ENCODE results near the gene NMNAT2.

NMNAT2 gene

DNA sequence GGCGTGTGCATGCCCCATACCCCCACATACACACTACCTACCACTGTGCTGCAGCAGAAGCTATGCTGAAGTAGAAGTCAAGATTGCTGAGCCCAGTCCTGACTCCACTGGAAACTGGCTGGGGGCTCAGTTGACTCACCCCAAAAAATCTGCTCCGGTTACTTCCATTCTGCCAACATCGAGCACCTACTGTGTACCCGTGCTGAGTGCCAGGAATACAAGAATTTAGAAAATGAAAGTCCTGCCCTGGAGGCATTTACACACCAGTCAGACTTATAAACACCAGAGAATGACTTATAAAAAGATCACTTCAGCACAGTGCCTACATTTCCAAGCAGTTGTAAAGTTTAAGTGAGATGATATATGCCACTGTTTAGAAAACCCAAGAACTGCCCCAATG, 99.1 kb downstream of the NMNAT2 start:
- H3K4me3 ChIP-seq (ENCODE audit: low read depth, low read length): no peak overlapping the region
- TF ChIP-seq, protein P1, sequence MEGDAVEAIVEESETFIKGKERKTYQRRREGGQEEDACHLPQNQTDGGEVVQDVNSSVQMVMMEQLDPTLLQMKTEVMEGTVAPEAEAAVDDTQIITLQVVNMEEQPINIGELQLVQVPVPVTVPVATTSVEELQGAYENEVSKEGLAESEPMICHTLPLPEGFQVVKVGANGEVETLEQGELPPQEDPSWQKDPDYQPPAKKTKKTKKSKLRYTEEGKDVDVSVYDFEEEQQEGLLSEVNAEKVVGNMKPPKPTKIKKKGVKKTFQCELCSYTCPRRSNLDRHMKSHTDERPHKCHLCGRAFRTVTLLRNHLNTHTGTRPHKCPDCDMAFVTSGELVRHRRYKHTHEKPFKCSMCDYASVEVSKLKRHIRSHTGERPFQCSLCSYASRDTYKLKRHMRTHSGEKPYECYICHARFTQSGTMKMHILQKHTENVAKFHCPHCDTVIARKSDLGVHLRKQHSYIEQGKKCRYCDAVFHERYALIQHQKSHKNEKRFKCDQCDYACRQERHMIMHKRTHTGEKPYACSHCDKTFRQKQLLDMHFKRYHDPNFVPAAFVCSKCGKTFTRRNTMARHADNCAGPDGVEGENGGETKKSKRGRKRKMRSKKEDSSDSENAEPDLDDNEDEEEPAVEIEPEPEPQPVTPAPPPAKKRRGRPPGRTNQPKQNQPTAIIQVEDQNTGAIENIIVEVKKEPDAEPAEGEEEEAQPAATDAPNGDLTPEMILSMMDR (IDR thresholded peaks at IDR 0.05; ENCODE audit: low read depth, low read length): no peak
- no peak for TF ChIP-seq POLR2A (IDR thresholded peaks at IDR 0.05; ENCODE audit: extremely low read depth, insufficient read length)
- TF ChIP-seq, protein P2, sequence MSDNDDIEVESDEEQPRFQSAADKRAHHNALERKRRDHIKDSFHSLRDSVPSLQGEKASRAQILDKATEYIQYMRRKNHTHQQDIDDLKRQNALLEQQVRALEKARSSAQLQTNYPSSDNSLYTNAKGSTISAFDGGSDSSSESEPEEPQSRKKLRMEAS (IDR thresholded peaks at IDR 0.05; ENCODE audit: low read depth, low read length): no peak
- no peak for TF ChIP-seq MYC (IDR thresholded peaks at IDR 0.05; ENCODE audit: low read depth, low read length)
- DNase-seq (ENCODE audit: low read depth): no peak

DNA sequence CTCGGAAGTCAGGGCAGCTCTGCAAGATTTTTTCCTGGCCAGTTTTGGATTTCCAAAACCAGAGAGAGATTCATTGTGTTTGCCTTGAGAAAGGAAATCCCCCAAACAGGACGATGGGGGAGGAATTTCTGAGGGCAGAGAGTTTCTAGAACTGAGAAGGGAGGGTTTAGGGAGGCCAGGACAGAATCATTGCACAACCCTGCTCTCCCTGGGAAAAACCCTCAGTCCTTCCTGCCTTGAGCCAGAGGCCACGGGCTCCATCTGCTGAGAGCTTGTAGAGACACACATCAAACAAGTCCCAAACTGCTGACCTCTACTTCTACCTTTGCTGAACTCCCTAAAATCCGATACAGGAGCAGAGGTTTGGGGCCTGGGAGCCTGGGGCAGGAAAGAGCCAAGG, 99.7 kb downstream of the NMNAT2 start:
- no peak overlapping the region for H3K4me3 ChIP-seq (ENCODE audit: low read depth, low read length)
- TF ChIP-seq, protein P1 (IDR thresholded peaks at IDR 0.05; ENCODE audit: low read depth, low read length): peak; percentile 43
- no peak for TF ChIP-seq MYC (IDR thresholded peaks at IDR 0.05; ENCODE audit: low read depth, low read length)
- no peak for TF ChIP-seq POLR2A (IDR thresholded peaks at IDR 0.05; ENCODE audit: extremely low read depth, insufficient read length)
- peak; percentile 74 for DNase-seq (ENCODE audit: low read depth)

DNA sequence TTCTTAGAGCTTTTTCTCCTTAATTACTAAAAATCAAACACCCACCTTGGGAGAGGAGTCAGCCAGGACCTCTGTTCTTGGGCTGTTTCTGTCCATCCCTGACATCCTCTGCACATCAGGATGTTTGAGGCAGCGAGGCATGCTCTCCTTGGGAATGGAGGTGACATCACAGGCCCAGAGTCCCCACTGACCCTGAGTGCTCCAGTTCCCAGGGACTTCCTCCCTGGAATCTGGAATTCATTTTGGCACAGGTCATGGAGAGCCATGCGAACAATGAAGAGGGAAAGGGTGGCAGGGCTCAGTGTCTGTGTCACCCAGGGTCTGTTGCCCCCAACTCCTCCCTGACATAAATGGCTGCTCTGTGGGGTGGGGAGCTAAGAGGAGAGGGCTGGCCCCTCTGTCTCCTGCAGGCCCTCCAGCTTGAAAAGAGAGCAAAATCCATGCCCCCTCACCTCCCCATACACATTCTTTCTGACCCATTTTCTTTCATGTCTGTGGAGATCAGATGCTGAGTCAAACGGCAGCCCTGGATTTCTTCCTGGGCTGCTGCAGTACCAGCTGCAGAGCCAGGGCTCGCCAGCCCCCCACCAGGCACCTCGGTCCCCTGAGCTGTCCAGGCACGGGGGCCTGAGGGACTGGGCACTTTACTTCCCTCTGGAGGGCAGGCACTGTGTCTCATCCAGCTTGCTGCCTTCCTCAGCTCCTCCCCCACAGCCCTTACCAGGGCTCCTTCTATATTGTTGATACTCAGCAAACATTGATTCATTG, 102.0 kb downstream of the NMNAT2 start:
- TF ChIP-seq, protein P2 (IDR thresholded peaks at IDR 0.05; ENCODE audit: low read depth, low read length): no peak
- TF ChIP-seq, protein P1 (IDR thresholded peaks at IDR 0.05; ENCODE audit: low read depth, low read length): no peak
- TF ChIP-seq POLR2A (IDR thresholded peaks at IDR 0.05; ENCODE audit: extremely low read depth, insufficient read length): no peak
- no peak for TF ChIP-seq MYC (IDR thresholded peaks at IDR 0.05; ENCODE audit: low read depth, low read length)
- no peak for DNase-seq (ENCODE audit: low read depth)
- no peak overlapping the region for H3K4me3 ChIP-seq (ENCODE audit: low read depth, low read length)

DNA sequence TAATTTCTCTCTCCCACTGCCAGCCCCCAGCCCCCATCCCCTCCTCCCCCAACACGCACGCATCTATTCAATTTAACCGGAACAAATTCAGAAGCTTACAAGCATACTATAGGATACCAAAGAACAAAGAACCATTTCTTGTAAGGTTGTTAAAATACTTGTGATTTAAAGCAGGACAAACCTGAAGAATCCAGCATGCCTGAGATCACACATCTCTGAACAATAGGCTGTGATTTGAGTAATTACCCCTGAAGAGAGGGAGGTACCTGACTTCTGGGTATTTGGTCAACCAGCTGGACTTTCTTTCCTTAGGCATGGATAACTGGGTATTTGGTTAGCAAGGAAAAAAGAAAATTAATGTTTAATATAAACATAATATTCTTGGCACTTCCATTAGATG, 105.1 kb downstream of the NMNAT2 start:
- DNase-seq (ENCODE audit: low read depth): no peak
- TF ChIP-seq, protein P1 (IDR thresholded peaks at IDR 0.05; ENCODE audit: low read depth, low read length): no peak
- TF ChIP-seq, protein P2 (IDR thresholded peaks at IDR 0.05; ENCODE audit: low read depth, low read length): no peak
- TF ChIP-seq MYC (IDR thresholded peaks at IDR 0.05; ENCODE audit: low read depth, low read length) (no peak), POLR2A (IDR thresholded peaks at IDR 0.05; ENCODE audit: extremely low read depth, insufficient read length) (no peak)

DNA sequence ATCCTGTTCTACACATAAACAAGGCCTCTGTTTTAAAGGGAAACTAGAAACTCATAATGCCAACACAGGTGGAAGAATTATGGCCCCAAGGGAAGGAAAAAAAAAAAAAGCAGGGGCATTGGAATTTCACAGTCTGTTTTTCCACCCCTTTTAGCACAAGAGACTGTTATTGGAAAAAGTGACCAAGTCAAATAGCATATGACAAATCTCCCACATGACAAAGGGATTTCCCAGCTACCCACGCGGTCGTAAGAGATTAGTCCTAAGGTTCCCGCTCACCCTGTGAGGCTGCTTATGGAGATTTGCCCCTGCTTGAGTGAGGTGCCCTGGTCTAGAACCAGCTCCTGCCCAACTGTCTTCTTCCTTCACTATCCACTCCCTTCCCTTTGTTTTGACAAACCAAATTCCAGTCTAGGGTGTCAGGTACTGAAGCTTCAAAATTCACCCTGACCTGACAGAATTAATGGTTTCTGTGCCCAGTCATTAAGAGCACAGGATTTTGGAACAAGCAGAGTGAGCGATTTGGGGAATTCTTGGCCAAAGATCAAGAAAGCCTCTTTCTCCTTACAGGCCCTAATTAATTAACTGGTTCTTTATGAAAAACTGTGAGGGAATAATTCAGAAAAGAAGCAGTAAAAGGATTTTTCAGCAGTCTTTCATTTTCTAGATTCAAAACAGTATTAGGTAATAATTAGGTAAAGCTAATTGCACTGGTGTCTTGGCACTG, 107.3 kb downstream of the NMNAT2 start:
- no peak for TF ChIP-seq POLR2A (IDR thresholded peaks at IDR 0.05; ENCODE audit: extremely low read depth, insufficient read length)
- TF ChIP-seq, protein P1 (IDR thresholded peaks at IDR 0.05; ENCODE audit: low read depth, low read length): no peak
- TF ChIP-seq, protein P2 (IDR thresholded peaks at IDR 0.05; ENCODE audit: low read depth, low read length): no peak
- no peak for TF ChIP-seq MYC (IDR thresholded peaks at IDR 0.05; ENCODE audit: low read depth, low read length)
- H3K4me3 ChIP-seq (ENCODE audit: low read depth, low read length): no peak overlapping the region
- no peak for DNase-seq (ENCODE audit: low read depth)

More for the DNA sequence above, 105.1 kb downstream of the NMNAT2 start:
- H3K4me3 ChIP-seq (ENCODE audit: low read depth, low read length): no peak overlapping the region
